GM23248 (cell line): ENCODE data around the gene OXA1L. TPM values are rescaled to one million over a fixed set of nuclear protein-coding genes. Genes with fewer than 3 reads are reported as not detected.
"Not testable (repeated sequence)": the region's sequence is repeated elsewhere in the genome, so short reads cannot be mapped to it uniquely, and the experiment has no call there.

ENCODE experiments used
- DNase-seq: peaks from one replicate; pipeline ENCODE4 v3.0.0-alpha.2; 2015
- H2AFZ ChIP-seq: fragments of 200-600 bp; sonication (generic); 2 replicates; pipeline ENCODE4 v1.6.1; 2016; ENCODE audit warnings: antibody characterized with exemption
- H3F3A ChIP-seq: fragments of 200-600 bp; sonication (generic); 2 replicates; pipeline ENCODE4 v1.6.1; 2016; ENCODE audit warnings: mild to moderate bottlenecking, antibody characterized with exemption, mixed run types; ENCODE audit not compliant: insufficient read depth
- H3K27ac ChIP-seq: fragments of 200-600 bp; sonication (generic); 2 replicates; pipeline ENCODE4 v1.5.1; 2016; ENCODE audit warnings: mild to moderate bottlenecking
- H3K27me3 ChIP-seq: fragments of 200-600 bp; sonication (generic); replicated peaks from 2 replicates; pipeline ENCODE4 v1.6.1; 2016; ENCODE audit warnings: mild to moderate bottlenecking; ENCODE audit not compliant: insufficient read depth
- H3K36me3 ChIP-seq: fragments of 200-600 bp; sonication (generic); 2 replicates; pipeline ENCODE4 v1.6.1; 2016; ENCODE audit warnings: low read depth, mild to moderate bottlenecking
- H3K4me1 ChIP-seq: fragments of 200-600 bp; sonication (generic); 2 replicates; pipeline ENCODE4 v1.6.1; 2016; ENCODE audit warnings: mild to moderate bottlenecking; ENCODE audit not compliant: insufficient read depth
- H3K4me2 ChIP-seq: fragments of 200-600 bp; sonication (generic); one replicate; pipeline ENCODE4 v1.6.1; 2016; ENCODE audit warnings: mild to moderate bottlenecking; ENCODE audit not compliant: unreplicated experiment
- H3K4me3 ChIP-seq: fragments of 200-600 bp; sonication (generic); 2 replicates; pipeline ENCODE4 v1.5.1; 2016; ENCODE audit warnings: mild to moderate bottlenecking
- H3K79me2 ChIP-seq: fragments of 200-600 bp; sonication (generic); 2 replicates; pipeline ENCODE4 v1.6.1; 2016; ENCODE audit warnings: mild to moderate bottlenecking; ENCODE audit not compliant: insufficient read depth
- H3K9ac ChIP-seq: fragments of 200-600 bp; sonication (generic); 2 replicates; pipeline ENCODE4 v1.6.1; 2016; ENCODE audit warnings: mild to moderate bottlenecking
- H3K9me2 ChIP-seq: fragments of 200-600 bp; sonication (generic); 2 replicates; pipeline ENCODE4 v1.6.1; 2016; ENCODE audit warnings: mixed run types, mild to moderate bottlenecking, moderate library complexity; ENCODE audit not compliant: insufficient read depth
- H3K9me3 ChIP-seq: fragments of 200-600 bp; sonication (generic); one replicate; pipeline ENCODE4 v1.6.1; 2017; ENCODE audit warnings: low read depth
- H4K20me1 ChIP-seq: fragments of 200-600 bp; sonication (generic); 2 replicates; pipeline ENCODE4 v1.6.0; 2016; ENCODE audit not compliant: insufficient read depth
- EZH2 ChIP-seq: fragments of 200-600 bp; sonication (generic); IDR thresholded peaks from 2 replicates; pipeline ENCODE4 v1.6.1; 2018; ENCODE audit warnings: antibody characterized with exemption, mild to moderate bottlenecking; ENCODE audit not compliant: insufficient read depth, poor library complexity, severe bottlenecking
- EZH2phosphoT487 ChIP-seq: fragments of 200-600 bp; sonication (generic); IDR thresholded peaks from 2 replicates; pipeline ENCODE4 v1.6.1; 2018; ENCODE audit warnings: antibody characterized with exemption, moderate library complexity, mild to moderate bottlenecking, low read depth; ENCODE audit not compliant: insufficient read depth
- WGBS, 2 experiments: methylation state at CpG; one replicate each; pipeline ENCODE4 v1.1.6; 2015 to 2017; ENCODE audit warnings: low lambda C conversion rate in 2 of 2, low coverage in 1 of 2; ENCODE audit errors: missing lambda C conversion rate in 2 of 2; 5-methylcytosine and 5-hydroxymethylcytosine counted together
- in situ Hi-C: fragments of 300-500 bp; cut with MboI; formaldehyde crosslinking; loops from 2 replicates; pipeline ENCODE4 v1.15.0; 2020
- polyA plus RNA-seq: library from polyadenylated mRNA; unstranded; fragments of >200 nt; fragmentation: Nextera tagmentation; extraction: Ambion mirVana; gene quantifications from 2 replicates; pipeline ENCODE4 v1.2.1, GENCODE V29; 2016
- total RNA-seq: library from RNA; depleted of rRNA; stranded (reverse); fragments of >200 nt; shearing (Covaris generic); gene quantifications from 2 replicates; pipeline ENCODE4 v1.2.3, GENCODE V29; 2014

OXA1L gene
- total and polyA plus RNA-seq, 2 experiments from 2014 or later = 48.1 to 78.6 TPM

DNA sequence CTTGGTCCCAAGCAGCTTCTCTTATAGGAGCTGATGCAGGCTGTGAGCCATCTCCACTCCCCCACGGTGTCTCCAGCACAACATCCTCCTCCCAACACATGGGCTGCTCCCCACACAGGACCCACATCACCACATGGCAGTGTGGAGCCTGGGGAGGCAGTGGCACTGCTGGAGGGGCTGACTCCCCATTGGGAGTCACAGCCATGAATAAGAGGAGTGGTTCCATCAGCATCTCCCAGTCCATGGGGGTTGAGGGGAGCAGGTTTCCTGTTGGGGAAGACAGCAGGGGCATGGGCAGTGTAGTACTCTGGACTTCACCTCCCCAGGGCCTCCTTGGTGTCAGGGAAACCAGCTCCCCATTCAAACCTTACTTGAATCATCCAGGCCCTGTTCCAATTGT lies 40.5 kb upstream of the OXA1L start:
- WGBS, 2 experiments = 10 to 21% methylated on average over 1 of the region's 1 CpG
- Histone ChIP-seq H3K9ac (no peak overlapping the region), H3K9me2 (no peaks in the 10 kb centered on the region), H3K36me3 (no peaks in the 10 kb centered on the region), H3F3A (no peaks in the 10 kb centered on the region), H3K4me3 (no peak overlapping the region), H3K79me2 (no peaks in the 10 kb centered on the region), H3K27ac (no peak overlapping the region), H3K27me3 (no peaks in the 10 kb centered on the region), H3K4me1 (no peaks in the 10 kb centered on the region), H4K20me1 (no peaks in the 10 kb centered on the region), H3K9me3 (no peaks in the 10 kb centered on the region), H3K4me2 (no peak overlapping the region), H2AFZ (no peak overlapping the region)
- in situ Hi-C loops = no loop called here
- no peak for DNase-seq
- TF ChIP-seq EZH2 = no peak

DNA sequence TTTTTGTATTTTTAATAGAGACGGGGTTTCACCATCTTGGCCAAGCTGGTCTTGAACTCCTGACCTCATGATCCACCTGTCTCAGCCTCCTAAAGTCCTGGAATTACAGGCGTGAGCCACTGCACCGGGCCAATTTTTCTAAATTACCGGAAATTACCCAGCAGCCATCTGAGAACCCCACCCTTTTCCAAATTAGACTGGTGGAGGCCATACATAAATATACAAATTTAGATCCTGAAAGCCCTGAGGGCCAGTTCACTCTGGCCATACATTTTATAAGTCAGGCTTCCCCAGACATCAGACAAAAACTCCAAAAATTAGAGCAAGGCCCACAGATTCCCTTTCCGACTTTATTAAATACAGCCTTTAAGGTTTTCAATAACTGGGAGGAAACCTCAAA lies 34.4 kb upstream of the OXA1L start:
- H3K9ac ChIP-seq, in situ Hi-C loops, H3K4me1 ChIP-seq, H3K4me2 ChIP-seq, H3K27ac ChIP-seq, H3K4me3 ChIP-seq, H3K27me3 ChIP-seq, H3K9me3 ChIP-seq, H3K9me2 ChIP-seq, H4K20me1 ChIP-seq, H3K36me3 ChIP-seq, H2AFZ ChIP-seq, H3K79me2 ChIP-seq, DNase-seq, H3F3A ChIP-seq: not testable (repeated sequence)
- 66 to 74% methylated on average over 5 of the region's 5 CpGs for WGBS, 2 experiments

DNA sequence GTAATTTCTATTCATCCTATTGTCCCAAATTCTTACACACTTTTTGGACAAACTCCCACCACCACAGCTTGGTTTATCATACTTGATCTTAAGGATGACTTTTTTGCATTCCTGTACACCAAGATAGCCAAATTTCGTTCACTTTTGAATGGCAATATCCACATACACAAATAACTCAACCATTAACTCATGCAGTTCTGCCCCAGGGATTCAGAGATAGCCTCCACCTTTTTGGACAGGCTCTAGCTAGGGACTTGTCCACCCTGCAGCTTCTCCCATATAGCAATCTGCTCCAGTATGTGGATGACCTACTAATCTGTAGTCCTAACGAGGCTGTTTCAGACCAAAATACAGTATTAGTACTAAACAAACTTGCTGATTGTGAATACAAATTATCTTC lies 32.7 kb upstream of the OXA1L start:
- WGBS, 2 experiments = 42 to 44% methylated on average over 2 of the region's 2 CpGs
- H3F3A ChIP-seq = no peaks in the 10 kb centered on the region
- DNase-seq = no peak

DNA sequence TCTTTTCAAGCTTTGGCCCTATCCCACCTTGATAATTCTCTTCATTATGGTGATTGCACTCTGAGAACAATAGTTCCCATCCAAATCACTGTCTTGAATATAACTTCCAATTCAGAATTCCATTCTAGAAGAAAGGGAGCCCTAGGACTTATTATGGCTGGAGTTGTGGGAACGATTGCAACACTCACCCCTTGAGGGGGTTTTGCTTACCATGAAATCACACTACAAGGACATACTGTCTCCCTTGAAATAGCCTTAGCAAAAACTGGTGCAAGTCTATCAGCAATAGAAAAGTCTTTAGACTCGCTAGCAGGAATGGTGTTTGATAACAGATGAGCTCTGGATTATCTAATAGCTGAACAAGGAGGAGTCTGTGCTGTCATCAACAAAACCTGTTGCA lies 31.4 kb upstream of the OXA1L start:
- no peaks in the 10 kb centered on the region for H3K9me2 ChIP-seq
- no peaks in the 10 kb centered on the region for H4K20me1 ChIP-seq
- H3K27ac ChIP-seq = no peak overlapping the region
- H3K4me3 ChIP-seq = no peak overlapping the region
- H3K9me3 ChIP-seq = no peaks in the 10 kb centered on the region
- in situ Hi-C loops = no loop called here
- no peaks in the 10 kb centered on the region for H3K4me1 ChIP-seq
- no peak for DNase-seq
- H3K79me2 ChIP-seq = no peaks in the 10 kb centered on the region
- H3K36me3 ChIP-seq = no peaks in the 10 kb centered on the region
- no peaks in the 10 kb centered on the region; the same call in 1 of the 2 replicates for H3K27me3 ChIP-seq
- no peak overlapping the region for H2AFZ ChIP-seq
- 49 to 52% methylated on average over 2 of the region's 2 CpGs for WGBS, 2 experiments
- no peak overlapping the region for H3K9ac ChIP-seq
- TF ChIP-seq EZH2phosphoT487 = no peak
- no peak for TF ChIP-seq EZH2
- no peaks in the 10 kb centered on the region for H3F3A ChIP-seq
- no peak overlapping the region for H3K4me2 ChIP-seq

More for the DNA sequence above, 32.7 kb upstream of the OXA1L start:
- H2AFZ ChIP-seq = no peak overlapping the region
- H3K9ac ChIP-seq = no peak overlapping the region
- no peaks in the 10 kb centered on the region for H3K36me3 ChIP-seq
- H3K9me3 ChIP-seq = no peaks in the 10 kb centered on the region
- H3K27me3 ChIP-seq = no peaks in the 10 kb centered on the region; the same call in 1 of the 2 replicates
- H3K27ac ChIP-seq = no peak overlapping the region
- no peak overlapping the region for H3K4me3 ChIP-seq
- no peaks in the 10 kb centered on the region for H3K79me2 ChIP-seq
- no peak for TF ChIP-seq EZH2
- no peak for TF ChIP-seq EZH2phosphoT487
- H3K4me1 ChIP-seq = no peaks in the 10 kb centered on the region
- H4K20me1 ChIP-seq = no peaks in the 10 kb centered on the region
- in situ Hi-C loops = no loop called here
- H3K9me2 ChIP-seq = no peaks in the 10 kb centered on the region
- H3K4me2 ChIP-seq = no peak overlapping the region

DNA sequence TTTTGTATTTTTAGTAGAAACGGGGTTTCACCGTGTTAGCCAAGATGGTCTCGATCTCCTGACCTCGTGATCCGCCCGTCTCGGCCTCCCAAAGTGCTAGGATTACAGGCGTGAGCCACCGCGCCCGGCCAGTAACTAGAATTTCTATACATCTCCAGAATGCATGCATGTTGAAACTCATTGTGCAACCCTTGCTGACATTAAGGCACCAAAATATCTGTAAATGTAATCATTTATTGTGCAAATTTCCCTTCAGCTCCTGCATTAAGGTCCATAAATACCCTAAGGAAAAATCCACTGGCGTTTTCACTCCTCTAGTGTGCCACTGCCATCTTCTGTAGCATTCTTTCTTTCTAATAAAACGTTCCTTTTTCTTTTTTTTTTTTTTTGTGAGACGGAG lies 30.1 kb upstream of the OXA1L start:
- 71 to 82% methylated on average over 11 to 14 of the region's 14 CpGs for WGBS, 2 experiments
- H3F3A ChIP-seq, H3K9me2 ChIP-seq, H3K4me2 ChIP-seq, H3K36me3 ChIP-seq, H3K79me2 ChIP-seq, DNase-seq, H3K4me3 ChIP-seq, H3K9ac ChIP-seq, H3K4me1 ChIP-seq, in situ Hi-C loops, H3K27ac ChIP-seq, H4K20me1 ChIP-seq, H2AFZ ChIP-seq, H3K9me3 ChIP-seq, H3K27me3 ChIP-seq: not testable (repeated sequence)
